HG02885 (cell line): ENCODE results near the gene THUMPD3.

Experiments used
- ATAC-seq: cut with Tn5 transposase; IDR thresholded peaks from one replicate; pipeline ENCODE4 v1.9.1; 2021; ENCODE audit warnings: mild to moderate bottlenecking; ENCODE audit not compliant: unreplicated experiment, poor library complexity

Gene THUMPD3

GRCh38 chr3:9414826-9415225 lies 52.0 kb downstream of the THUMPD3 start:
- ATAC-seq, result no peak

GRCh38 chr3:9415485-9416138 lies 52.8 kb downstream of the THUMPD3 start:
- no peak for ATAC-seq

GRCh38 chr3:9416139-9416780 lies 53.4 kb downstream of the THUMPD3 start:
- ATAC-seq, result no peak

DNA sequence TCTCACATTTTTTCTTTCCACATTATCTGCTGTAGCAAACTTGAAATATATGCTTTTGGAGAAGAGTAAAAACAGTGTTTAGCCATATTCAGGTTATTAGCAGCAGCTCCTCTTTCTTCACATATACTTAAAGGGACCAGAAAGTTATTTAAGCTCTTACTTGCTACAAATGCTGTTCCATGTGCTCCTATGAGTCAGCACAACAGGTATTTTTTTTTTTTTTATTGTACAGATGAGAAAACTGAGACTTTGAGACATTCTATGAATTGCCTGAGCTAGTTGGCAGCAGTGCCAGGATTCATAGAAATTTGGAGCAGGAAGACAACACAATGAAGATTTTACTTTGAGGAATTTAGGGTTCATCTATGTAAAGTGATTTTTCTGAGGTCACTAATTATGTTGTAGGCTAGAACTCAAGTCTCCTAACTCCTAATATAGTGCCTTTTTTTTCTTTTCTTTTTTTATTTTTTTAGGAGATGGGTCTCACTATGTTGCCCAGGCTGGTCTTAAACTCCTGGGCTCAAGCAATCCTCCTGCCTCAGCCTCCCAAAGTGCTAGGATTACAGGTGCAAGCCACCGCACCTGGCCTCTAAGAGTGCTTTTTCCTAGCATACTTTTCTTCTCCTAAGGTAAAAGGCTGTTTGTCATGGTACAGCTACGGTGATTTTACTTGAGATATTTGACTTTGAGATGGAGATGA lies 58.1 kb downstream of the THUMPD3 start:
- no peak for ATAC-seq

GRCh38 chr3:9422712-9423424 lies 60.0 kb downstream of the THUMPD3 start:
- no peak for ATAC-seq

DNA sequence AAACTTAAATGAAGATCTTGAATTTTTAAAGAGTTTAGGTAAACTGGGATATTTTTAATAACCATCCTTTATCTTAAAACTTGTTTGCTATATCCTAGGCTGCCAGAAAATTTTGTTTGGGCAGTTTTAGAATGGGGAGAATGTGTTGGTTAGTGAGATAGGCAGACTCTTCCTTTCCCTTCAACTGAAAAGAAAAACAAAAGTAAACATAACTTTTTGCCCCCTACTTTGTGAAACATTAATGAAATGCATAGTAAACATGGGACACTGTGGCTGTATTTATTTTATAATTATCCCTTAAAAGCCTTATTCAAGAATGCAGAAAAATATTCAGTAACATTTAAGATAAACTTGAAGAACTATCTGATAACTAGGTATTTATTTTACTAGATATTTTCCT lies 65.6 kb downstream of the THUMPD3 start:
- ATAC-seq, result no peak

DNA sequence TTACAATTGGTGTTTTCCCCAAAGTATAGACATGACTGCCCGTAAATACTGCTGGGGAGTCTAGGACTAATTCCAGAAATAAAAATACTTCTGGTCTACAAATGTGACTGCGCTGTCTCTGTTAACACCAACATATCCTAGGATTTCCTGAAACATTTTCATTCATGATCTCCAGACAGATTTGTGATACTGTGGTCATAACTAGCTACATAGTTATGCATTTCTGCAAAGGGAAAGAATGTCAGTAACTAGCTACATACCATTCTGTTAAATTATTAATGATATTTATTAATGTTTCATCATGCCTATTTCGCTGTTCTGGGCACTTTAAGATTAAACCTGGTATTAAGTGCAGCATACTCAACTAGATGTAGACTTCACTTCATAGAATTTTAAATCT lies 67.9 kb downstream of the THUMPD3 start:
- no peak for ATAC-seq

GRCh38 chr3:9433627-9434521 lies 71.0 kb downstream of the THUMPD3 start:
- ATAC-seq, result no peak

- ATAC-seq, result no peak
Observed at GRCh38 chr3:9435316-9435715, 72.5 kb downstream of the THUMPD3 start.
